Endothelial cell of umbilical vein (primary cell): ENCODE results near the gene CCDC157. TPM values are rescaled to one million over a fixed set of nuclear protein-coding genes. Genes with fewer than 3 reads are reported as not detected.

ENCODE experiments used
- BruUV-seq: library from RNA; stranded (reverse); fragments of 400-500 nt; replicated peaks from 2 replicates; lab custom pipeline; 2021; lab: Mats Ljungman, UMichigan
- CTCF ChIA-PET: fragments of 300-600, 350-600 bp; sonication (Branson Sonifier 250); formaldehyde crosslinking; loops from one replicate; lab custom pipeline; 2021; ENCODE audit warnings: antibody characterized with exemption, inconsistent platforms; lab: Charles Lee
- POLR2A ChIA-PET: fragments of 300-600, 350-600 bp; sonication (Branson Sonifier 250); formaldehyde crosslinking; loops from one replicate; lab custom pipeline; 2021; ENCODE audit warnings: antibody characterized with exemption, inconsistent platforms; lab: Charles Lee
- DNase-seq: peaks from one replicate; pipeline ENCODE4 v3.0.0-alpha.2; 2011; ENCODE audit warnings: low read depth, low spot score
- FAIRE-seq: peaks from 2 replicates; lab custom pipeline; 2011; peaks lifted over from hg19 to GRCh38; lab: Jason Lieb, UNC
- H2AFZ ChIP-seq: 2 replicates; pipeline ENCODE4 v1.6.0; 2012; ENCODE audit warnings: low read depth, low read length, control low read depth, inconsistent platforms
- H3K27ac ChIP-seq: 2 replicates; pipeline ENCODE4 v1.5.1; 2011; ENCODE audit warnings: low read depth, mild to moderate bottlenecking, control low read depth, low read length, moderate library complexity; ENCODE audit not compliant: insufficient read depth
- H3K27me3 ChIP-seq, 2 experiments: 2 replicates each; pipeline versions ENCODE4 v1.6.0 to v1.6.1; 2011; ENCODE audit warnings: low read length in 2 of 2, mixed read lengths in 1 of 2; ENCODE audit not compliant: control insufficient read depth in 2 of 2, insufficient read depth in 2 of 2
- H3K36me3 ChIP-seq, 2 experiments: 2 replicates in 1 of 2; 3 replicates in 1 of 2; pipeline ENCODE4 v1.5.1; 2011; ENCODE audit warnings: low read length in 2 of 2, mild to moderate bottlenecking in 1 of 2, moderate library complexity in 1 of 2; ENCODE audit not compliant: control insufficient read depth in 2 of 2, insufficient read depth in 2 of 2; ENCODE audit errors: extremely low read depth in 1 of 2
- H3K4me1 ChIP-seq: 3 replicates; pipeline ENCODE4 v1.5.1; 2011; ENCODE audit warnings: mild to moderate bottlenecking, low read length; ENCODE audit not compliant: control insufficient read depth, insufficient read depth; ENCODE audit errors: extremely low read depth
- H3K4me2 ChIP-seq: 2 replicates; pipeline ENCODE4 v1.6.1; 2011; ENCODE audit warnings: low read length, control low read depth, mixed read lengths; ENCODE audit not compliant: insufficient read depth
- H3K4me3 ChIP-seq, 3 experiments: fragments of 200-600 bp in 1 of 3; sonication (generic), shearing (Covaris generic) in 1 of 3; replicated peaks in 1 of 3; 2 replicates each; pipeline ENCODE4 v1.5.1; 2011 to 2016; ENCODE audit warnings: control low read depth in 3 of 3, low read length in 3 of 3, mild to moderate bottlenecking in 2 of 3, inconsistent platforms in 1 of 3, low read depth in 1 of 3, moderate library complexity in 1 of 3; ENCODE audit not compliant: insufficient read depth in 1 of 3
- H3K79me2 ChIP-seq: 2 replicates; pipeline ENCODE4 v1.6.0; 2012; ENCODE audit warnings: low read length, inconsistent platforms; ENCODE audit not compliant: control insufficient read depth, insufficient read depth
- H3K9ac ChIP-seq: replicated peaks from 2 replicates; pipeline ENCODE3; 2011; ENCODE audit warnings: low read length, control low read depth; ENCODE audit not compliant: insufficient read depth; ENCODE audit errors: extremely low read depth
- H3K9me1 ChIP-seq: replicated peaks from 3 replicates; pipeline ENCODE4 v1.6.0; 2011; ENCODE audit warnings: mild to moderate bottlenecking, low read length; ENCODE audit not compliant: control insufficient read depth, insufficient read depth; ENCODE audit errors: extremely low read depth
- H3K9me3 ChIP-seq: replicated peaks from 2 replicates; pipeline ENCODE4 v1.5.1; 2012; ENCODE audit warnings: low read length, inconsistent platforms; ENCODE audit not compliant: control insufficient read depth, insufficient read depth
- H4K20me1 ChIP-seq: replicated peaks from 2 replicates; pipeline ENCODE3; 2011; ENCODE audit warnings: mild to moderate bottlenecking, low read length; ENCODE audit not compliant: control insufficient read depth, insufficient read depth; ENCODE audit errors: extremely low read depth
- EZH2 ChIP-seq: IDR thresholded peaks from 2 replicates; pipeline ENCODE4 v1.6.1; 2012; ENCODE audit warnings: borderline replicate concordance, low read depth, mild to moderate bottlenecking, moderate library complexity, low read length, inconsistent platforms; ENCODE audit not compliant: severe bottlenecking
- FOS ChIP-seq: IDR thresholded peaks from 2 replicates; pipeline ENCODE4 v1.6.1; 2011; ENCODE audit warnings: mild to moderate bottlenecking, low read length, moderate library complexity, borderline replicate concordance; ENCODE audit not compliant: insufficient read depth
- GATA2 ChIP-seq: IDR thresholded peaks from 2 replicates; pipeline ENCODE4 v1.7.0; 2011; ENCODE audit warnings: low read depth, mild to moderate bottlenecking, moderate library complexity, mixed read lengths, low read length; ENCODE audit not compliant: insufficient read length, insufficient read depth
- JUN ChIP-seq: IDR thresholded peaks from 2 replicates; pipeline ENCODE4 v1.6.1; 2011; ENCODE audit warnings: borderline replicate concordance, low read depth; ENCODE audit not compliant: insufficient read length, insufficient read depth
- MYC ChIP-seq: IDR thresholded peaks from one replicate; pipeline ENCODE4 v1.6.1; 2011; ENCODE audit warnings: mild to moderate bottlenecking, low read depth, low read length
- POLR2A ChIP-seq: IDR thresholded peaks from 2 replicates; pipeline ENCODE4 v1.6.1; 2012; ENCODE audit warnings: low read depth, mild to moderate bottlenecking, control low read depth, low read length
- POLR2AphosphoS5 ChIP-seq: IDR thresholded peaks from 2 replicates; pipeline ENCODE4 v1.6.1; 2012; ENCODE audit warnings: low read depth, mild to moderate bottlenecking, control low read depth, low read length, moderate library complexity; ENCODE audit not compliant: insufficient read depth
- dilution Hi-C: fragments of 300-500 bp; cut with MboI; formaldehyde crosslinking; loops from one replicate; pipeline ENCODE4 v1.15.0; 2019; ENCODE audit warnings: low sequenced_read_pairs; ENCODE audit not compliant: extremely low pct_ligation_motif_present
- intact Hi-C: fragments of 100-400 bp; cut with micrococcal nuclease; formaldehyde crosslinking; loops from one replicate; pipeline ENCODE4 v1.10.0; 2022
- polyA plus RNA-seq, 4 experiments: library from polyadenylated mRNA; depleted of rRNA in 3 of 4; stranded (reverse) in 3 of 4; unstranded in 1 of 4; fragments of >200 nt; gene quantifications; 2 replicates each; pipeline versions ENCODE4 v1.2.1 to v1.2.3, GENCODE V29; 2011 to 2012; ENCODE audit warnings: missing spikeins in 1 of 4
- total RNA-seq: library from RNA; stranded (reverse); gene quantifications from 2 replicates; pipeline ENCODE4 v1.2.3, GENCODE V29; 2021
- TF ChIP-seq, protein P1 (sequence below), 2 donors: IDR thresholded peaks; 1 replicate in 1 of 2; 2 replicates in 1 of 2; pipeline ENCODE4 v1.5.1; 2011; ENCODE audit warnings: low read length in 2 of 2, mild to moderate bottlenecking in 2 of 2, moderate library complexity in 2 of 2, control low read depth in 1 of 2, inconsistent platforms in 1 of 2, low read depth in 1 of 2; ENCODE audit not compliant: insufficient read depth in 1 of 2; ENCODE audit errors: extremely low read depth in 1 of 2
- TF ChIP-seq, protein P2 (sequence below): IDR thresholded peaks from 2 replicates; pipeline ENCODE4 v1.6.1; 2011; ENCODE audit not compliant: insufficient read depth, insufficient read length

Gene CCDC157
- total and polyA plus RNA-seq, 2 donors (not counting 3 experiments of a cell fraction or from before 2014, with no cell fraction given), result 2.1 to 3.1 TPM

- H4K20me1 ChIP-seq, result no peaks in the 10 kb centered on the region
- ChIA-PET POLR2A (no interaction called here), CTCF (interaction anchor here (1.0 to 2.7 kb wide), 2 partner anchors 15 to 85 kb away, joined by 3 to 6 read pairs; partner anchors contain the start of gene RNF215)
- H2AFZ ChIP-seq, result no peak overlapping the region
- H3K4me3 ChIP-seq, result no peak overlapping the region
- intact Hi-C loops (no loop called here), dilution Hi-C loops (no loop called here)
- no peak overlapping the region for H3K4me2 ChIP-seq
- H3K27ac ChIP-seq, result no peak overlapping the region
- TF ChIP-seq EZH2 (no peak), POLR2AphosphoS5 (no peak), GATA2 (no peak), POLR2A (no peak), JUN (no peak), MYC (no peak), FOS (no peak)
- TF ChIP-seq, protein P1, sequence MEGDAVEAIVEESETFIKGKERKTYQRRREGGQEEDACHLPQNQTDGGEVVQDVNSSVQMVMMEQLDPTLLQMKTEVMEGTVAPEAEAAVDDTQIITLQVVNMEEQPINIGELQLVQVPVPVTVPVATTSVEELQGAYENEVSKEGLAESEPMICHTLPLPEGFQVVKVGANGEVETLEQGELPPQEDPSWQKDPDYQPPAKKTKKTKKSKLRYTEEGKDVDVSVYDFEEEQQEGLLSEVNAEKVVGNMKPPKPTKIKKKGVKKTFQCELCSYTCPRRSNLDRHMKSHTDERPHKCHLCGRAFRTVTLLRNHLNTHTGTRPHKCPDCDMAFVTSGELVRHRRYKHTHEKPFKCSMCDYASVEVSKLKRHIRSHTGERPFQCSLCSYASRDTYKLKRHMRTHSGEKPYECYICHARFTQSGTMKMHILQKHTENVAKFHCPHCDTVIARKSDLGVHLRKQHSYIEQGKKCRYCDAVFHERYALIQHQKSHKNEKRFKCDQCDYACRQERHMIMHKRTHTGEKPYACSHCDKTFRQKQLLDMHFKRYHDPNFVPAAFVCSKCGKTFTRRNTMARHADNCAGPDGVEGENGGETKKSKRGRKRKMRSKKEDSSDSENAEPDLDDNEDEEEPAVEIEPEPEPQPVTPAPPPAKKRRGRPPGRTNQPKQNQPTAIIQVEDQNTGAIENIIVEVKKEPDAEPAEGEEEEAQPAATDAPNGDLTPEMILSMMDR (IDR thresholded peaks at IDR 0.05; ENCODE audit: extremely low read depth in 1 of 2, insufficient read depth in 1 of 2, low read depth in 1 of 2, low read length in 2 of 2), result no peak
- TF ChIP-seq, protein P2, sequence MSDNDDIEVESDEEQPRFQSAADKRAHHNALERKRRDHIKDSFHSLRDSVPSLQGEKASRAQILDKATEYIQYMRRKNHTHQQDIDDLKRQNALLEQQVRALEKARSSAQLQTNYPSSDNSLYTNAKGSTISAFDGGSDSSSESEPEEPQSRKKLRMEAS, result no peak
- H3K79me2 ChIP-seq, result no peaks in the 10 kb centered on the region
- no peak overlapping the region for H3K9ac ChIP-seq
- BruUV-seq, result no TSS peak
- H3K36me3 ChIP-seq, result peaks cover 0 to 5% of the 10 kb centered on the region in 2 experiments
- no peak for FAIRE-seq
- no peak for DNase-seq
- H3K9me1 ChIP-seq, result no peaks in the 10 kb centered on the region
- H3K4me1 ChIP-seq, result no peaks in the 10 kb centered on the region
- no peaks in the 10 kb centered on the region for H3K27me3 ChIP-seq
- no peaks in the 10 kb centered on the region for H3K9me3 ChIP-seq
Measured at GRCh38 chr22:30372915-30373314, 16.1 kb downstream of the CCDC157 start.
